ENCODE results near the gene ABCA4.

DNA sequence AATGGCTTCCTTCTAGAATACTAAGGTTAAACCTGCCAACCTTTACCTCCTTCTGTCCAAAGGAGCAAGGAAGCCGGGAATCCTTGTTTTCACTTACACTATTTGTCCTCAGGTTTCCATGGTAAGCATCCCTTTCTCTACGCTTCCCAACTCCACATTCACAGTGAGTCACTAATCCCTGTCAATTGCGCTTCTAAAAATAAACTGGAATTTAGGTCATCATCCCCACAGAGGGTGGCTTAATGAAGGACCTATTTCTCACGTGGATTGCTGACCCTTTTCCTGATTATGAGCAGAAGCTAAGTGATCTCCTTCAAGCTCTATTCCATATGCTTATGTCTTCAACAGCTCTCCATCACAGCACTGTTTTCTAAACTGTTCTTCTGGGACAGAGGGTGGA, 39.9 kb upstream of the ABCA4 start:
- TF ChIP-seq, protein P1, sequence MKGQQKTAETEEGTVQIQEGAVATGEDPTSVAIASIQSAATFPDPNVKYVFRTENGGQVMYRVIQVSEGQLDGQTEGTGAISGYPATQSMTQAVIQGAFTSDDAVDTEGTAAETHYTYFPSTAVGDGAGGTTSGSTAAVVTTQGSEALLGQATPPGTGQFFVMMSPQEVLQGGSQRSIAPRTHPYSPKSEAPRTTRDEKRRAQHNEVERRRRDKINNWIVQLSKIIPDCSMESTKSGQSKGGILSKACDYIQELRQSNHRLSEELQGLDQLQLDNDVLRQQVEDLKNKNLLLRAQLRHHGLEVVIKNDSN (IDR thresholded peaks at IDR 0.05) = no peak
- TF ChIP-seq EP300 (IDR thresholded peaks at IDR 0.05; ENCODE audit: borderline replicate concordance) = no peak
- no peak for TF ChIP-seq CREB1 (IDR thresholded peaks at IDR 0.05; ENCODE audit: low read depth)
- TF ChIP-seq ZBTB7A (IDR thresholded peaks at IDR 0.05; ENCODE audit: low read depth) = no peak
- TF ChIP-seq, protein P2, sequence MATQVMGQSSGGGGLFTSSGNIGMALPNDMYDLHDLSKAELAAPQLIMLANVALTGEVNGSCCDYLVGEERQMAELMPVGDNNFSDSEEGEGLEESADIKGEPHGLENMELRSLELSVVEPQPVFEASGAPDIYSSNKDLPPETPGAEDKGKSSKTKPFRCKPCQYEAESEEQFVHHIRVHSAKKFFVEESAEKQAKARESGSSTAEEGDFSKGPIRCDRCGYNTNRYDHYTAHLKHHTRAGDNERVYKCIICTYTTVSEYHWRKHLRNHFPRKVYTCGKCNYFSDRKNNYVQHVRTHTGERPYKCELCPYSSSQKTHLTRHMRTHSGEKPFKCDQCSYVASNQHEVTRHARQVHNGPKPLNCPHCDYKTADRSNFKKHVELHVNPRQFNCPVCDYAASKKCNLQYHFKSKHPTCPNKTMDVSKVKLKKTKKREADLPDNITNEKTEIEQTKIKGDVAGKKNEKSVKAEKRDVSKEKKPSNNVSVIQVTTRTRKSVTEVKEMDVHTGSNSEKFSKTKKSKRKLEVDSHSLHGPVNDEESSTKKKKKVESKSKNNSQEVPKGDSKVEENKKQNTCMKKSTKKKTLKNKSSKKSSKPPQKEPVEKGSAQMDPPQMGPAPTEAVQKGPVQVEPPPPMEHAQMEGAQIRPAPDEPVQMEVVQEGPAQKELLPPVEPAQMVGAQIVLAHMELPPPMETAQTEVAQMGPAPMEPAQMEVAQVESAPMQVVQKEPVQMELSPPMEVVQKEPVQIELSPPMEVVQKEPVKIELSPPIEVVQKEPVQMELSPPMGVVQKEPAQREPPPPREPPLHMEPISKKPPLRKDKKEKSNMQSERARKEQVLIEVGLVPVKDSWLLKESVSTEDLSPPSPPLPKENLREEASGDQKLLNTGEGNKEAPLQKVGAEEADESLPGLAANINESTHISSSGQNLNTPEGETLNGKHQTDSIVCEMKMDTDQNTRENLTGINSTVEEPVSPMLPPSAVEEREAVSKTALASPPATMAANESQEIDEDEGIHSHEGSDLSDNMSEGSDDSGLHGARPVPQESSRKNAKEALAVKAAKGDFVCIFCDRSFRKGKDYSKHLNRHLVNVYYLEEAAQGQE (IDR thresholded peaks at IDR 0.05; ENCODE audit: low read depth) = no peak
